K562 (cell line): ENCODE measurements around the gene UBE3D.
"Not testable (repeated sequence)": the region's sequence is repeated elsewhere in the genome, so short reads cannot be mapped to it uniquely, and the experiment has no call there.

Source experiments
- CTCF ChIP-seq, 3 experiments: IDR thresholded peaks in 2 of 3; conservative IDR thresholded peaks in 1 of 3; 2 replicates each; pipeline ENCODE4 v1.5.1; 2011 to 2012; ENCODE audit warnings: low read length in 3 of 3, mild to moderate bottlenecking in 3 of 3, control low read depth in 2 of 3, improper control_type of control experiment in 1 of 3, inconsistent platforms in 1 of 3, low read depth in 1 of 3, mixed read lengths in 1 of 3, moderate library complexity in 1 of 3; ENCODE audit not compliant: insufficient read depth in 2 of 3
- HDAC1 ChIP-seq, 2 experiments: fragments of 450-650 bp; IDR thresholded peaks; 2 replicates each; pipeline ENCODE4 v1.6.1; 2016 to 2017; ENCODE audit warnings: inconsistent platforms in 1 of 2, mild to moderate bottlenecking in 1 of 2, moderate library complexity in 1 of 2
- MAZ ChIP-seq, 2 experiments: fragments of 450-650 bp in 1 of 2; sonication (generic) in 1 of 2; formaldehyde crosslinking; IDR thresholded peaks in 1 of 2; conservative IDR thresholded peaks in 1 of 2; 2 replicates each; pipeline versions ENCODE4 v1.4.0 to v1.5.0; 2020; ENCODE audit warnings: mild to moderate bottlenecking in 1 of 2, missing genetic modification reagents in 1 of 2
- MBD2 ChIP-seq: sonication (generic); IDR thresholded peaks from 2 replicates; pipeline ENCODE4 v1.6.1; 2016; ENCODE audit warnings: low read depth, borderline replicate concordance
- NFIC ChIP-seq: fragments of 450-650 bp; IDR thresholded peaks from 2 replicates; pipeline ENCODE4 v1.6.1; 2017; ENCODE audit warnings: mild to moderate bottlenecking, inconsistent platforms
- SIN3B ChIP-seq: fragments of 450-650 bp; IDR thresholded peaks from 2 replicates; pipeline ENCODE4 v1.6.1; 2017; ENCODE audit warnings: low read depth, mild to moderate bottlenecking, moderate library complexity
- SIX5 ChIP-seq, 2 experiments: IDR thresholded peaks; 2 replicates each; pipeline ENCODE4 v1.6.1; 2011; ENCODE audit warnings: low read length in 2 of 2, borderline replicate concordance in 1 of 2, low read depth in 1 of 2, mild to moderate bottlenecking in 1 of 2, moderate library complexity in 1 of 2; ENCODE audit not compliant: insufficient read depth in 1 of 2
- SREBF1 ChIP-seq: fragments of 150-350 bp; IDR thresholded peaks from 2 replicates; pipeline ENCODE4 v1.6.1; 2014; ENCODE audit warnings: antibody characterized with exemption, low read depth, low read length, borderline replicate concordance
- STAT6 ChIP-seq: sonication (generic); formaldehyde crosslinking; IDR thresholded peaks from 2 replicates; pipeline ENCODE4 v1.8.1; 2023; ENCODE audit warnings: mild to moderate bottlenecking, missing genetic modification reagents
- THAP12 ChIP-seq: fragments of 250-450 bp; sonication (Bioruptor Pico); IDR thresholded peaks from 2 replicates; pipeline ENCODE4 v1.9.0; 2021; ENCODE audit warnings: mild to moderate bottlenecking, inconsistent platforms
- USF1 ChIP-seq: sonication (generic); formaldehyde crosslinking; IDR thresholded peaks from 2 replicates; pipeline ENCODE4 v1.9.0; 2022; ENCODE audit warnings: mild to moderate bottlenecking, missing genetic modification reagents
- USF2 ChIP-seq: sonication (generic); formaldehyde crosslinking; IDR thresholded peaks from 2 replicates; pipeline ENCODE4 v1.5.0; 2020; ENCODE audit warnings: missing genetic modification reagents
- ZC3H4 ChIP-seq: sonication (generic); formaldehyde crosslinking; IDR thresholded peaks from 2 replicates; pipeline ENCODE4 v1.9.0; 2021; ENCODE audit warnings: missing genetic modification reagents, borderline replicate concordance
- ZEB2 ChIP-seq: fragments of 450-650 bp; IDR thresholded peaks from 2 replicates; pipeline ENCODE4 v1.6.1; 2016

DNA sequence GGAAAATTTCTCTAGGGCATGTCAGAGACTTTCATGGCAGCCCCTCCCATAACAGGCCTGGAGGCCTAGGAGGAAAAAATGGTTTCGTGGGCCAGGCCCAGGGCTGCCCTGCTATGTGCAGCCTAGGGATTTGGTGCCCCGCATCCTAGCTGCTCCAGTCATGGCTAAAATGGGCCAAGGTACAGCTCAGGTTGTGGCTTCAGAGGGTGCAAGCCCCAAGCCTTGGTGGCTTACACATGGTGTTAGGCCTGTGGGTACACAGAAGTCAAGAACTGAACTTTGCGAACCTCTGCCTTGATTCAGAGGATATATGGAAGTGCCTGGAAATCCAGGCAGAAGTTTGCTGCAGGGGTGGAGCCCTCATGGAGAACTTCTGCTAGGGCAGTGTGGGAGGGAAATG lies 134.7 kb downstream of the UBE3D start:
- not testable (repeated sequence) for TF ChIP-seq ZEB2; THAP12 (CRISPR knock-in tag); SREBF1; USF2 (CRISPR knock-in tag); MAZ (CRISPR knock-in tag; conservative IDR thresholded peaks at IDR 0.05 in 1 of 2, IDR thresholded peaks at IDR 0.05 in 1 of 2); SIN3B; HDAC1 (IDR thresholded peaks at IDR 0.05); MBD2; ZC3H4; USF1; SIX5 (IDR thresholded peaks at IDR 0.05; ENCODE audit: borderline replicate concordance in 1 of 2, insufficient read depth in 1 of 2, low read depth in 1 of 2, low read length in 2 of 2); STAT6 (CRISPR knock-in tag); NFIC; CTCF (IDR thresholded peaks at IDR 0.05 in 2 of 3, conservative IDR thresholded peaks at IDR 0.05 in 1 of 3; ENCODE audit: insufficient read depth in 2 of 3, low read depth in 1 of 3, low read length in 3 of 3)
